Measurements from ENCODE around the gene LIPK. TPM values are rescaled to one million over a fixed set of nuclear protein-coding genes. Genes with fewer than 3 reads are reported as not detected.

LIPK gene
- total RNA-seq, 1 experiment from 2014 or later = not detected

DNA sequence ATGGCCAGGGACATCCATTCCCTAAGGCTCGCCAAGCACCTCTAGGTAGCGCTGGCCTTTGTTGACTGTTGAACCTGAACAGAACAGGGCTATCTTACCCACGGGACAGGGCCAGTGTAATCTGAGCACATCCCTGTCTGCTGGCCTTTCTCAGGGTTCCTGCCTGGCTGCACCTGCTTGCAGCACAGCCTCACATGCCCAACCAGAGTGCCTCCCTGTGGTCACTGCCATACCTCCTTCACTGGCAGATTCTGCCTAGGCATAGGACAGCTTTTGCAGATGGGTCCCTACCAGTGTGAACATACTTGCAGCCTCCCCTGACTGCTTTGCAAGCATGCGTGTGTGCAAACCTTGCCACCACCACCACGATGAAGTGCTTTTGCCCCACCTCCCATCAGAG is 38.0 kb downstream of the LIPK start:
- Mint-ChIP-seq H3K36me3 (ENCODE audit: insufficient read depth, unreplicated experiment) (no peaks in the 10 kb centered on the region), H3K9me3 (ENCODE audit: low read depth, unreplicated experiment) (no peaks in the 10 kb centered on the region)
- BruUV-seq (replicated peaks) = no TSS peak

DNA sequence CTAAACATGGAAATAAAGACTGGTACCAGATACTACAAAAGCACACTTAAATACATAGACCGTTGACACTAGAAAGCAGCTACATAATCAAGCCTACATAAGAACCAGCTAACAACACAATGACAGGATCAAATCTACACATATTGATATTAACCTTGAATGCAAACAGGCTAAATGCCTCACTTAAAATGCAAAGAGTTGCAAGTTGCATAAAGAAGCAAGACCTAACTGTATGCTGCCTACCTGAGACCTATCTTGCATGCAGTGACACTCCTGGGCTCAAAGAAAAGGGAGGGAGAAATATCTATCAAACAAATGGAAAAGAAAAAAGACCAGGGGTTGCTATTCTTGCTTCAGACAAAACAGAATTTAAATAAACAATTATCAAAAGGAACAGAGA is 39.6 kb downstream of the LIPK start:
- Mint-ChIP-seq H3K36me3 (ENCODE audit: insufficient read depth, unreplicated experiment) (no peaks in the 10 kb centered on the region), H3K27me3 (ENCODE audit: unreplicated experiment) (peaks cover 19% of the 10 kb centered on the region), H3K4me3 (ENCODE audit: low read depth, unreplicated experiment) (no peak overlapping the region), H3K27ac (ENCODE audit: unreplicated experiment) (no peak overlapping the region), H3K4me1 (ENCODE audit: low read depth, unreplicated experiment) (no peaks in the 10 kb centered on the region), H3K9me3 (ENCODE audit: low read depth, unreplicated experiment) (no peaks in the 10 kb centered on the region)
- BruUV-seq (replicated peaks) = no TSS peak
- CTCF ChIA-PET = interaction anchor here (0.7 kb wide), 1 partner anchor 452 kb away, joined by 4 read pairs; no protein-coding TSS in a partner anchor
- TF ChIP-seq, protein P1, sequence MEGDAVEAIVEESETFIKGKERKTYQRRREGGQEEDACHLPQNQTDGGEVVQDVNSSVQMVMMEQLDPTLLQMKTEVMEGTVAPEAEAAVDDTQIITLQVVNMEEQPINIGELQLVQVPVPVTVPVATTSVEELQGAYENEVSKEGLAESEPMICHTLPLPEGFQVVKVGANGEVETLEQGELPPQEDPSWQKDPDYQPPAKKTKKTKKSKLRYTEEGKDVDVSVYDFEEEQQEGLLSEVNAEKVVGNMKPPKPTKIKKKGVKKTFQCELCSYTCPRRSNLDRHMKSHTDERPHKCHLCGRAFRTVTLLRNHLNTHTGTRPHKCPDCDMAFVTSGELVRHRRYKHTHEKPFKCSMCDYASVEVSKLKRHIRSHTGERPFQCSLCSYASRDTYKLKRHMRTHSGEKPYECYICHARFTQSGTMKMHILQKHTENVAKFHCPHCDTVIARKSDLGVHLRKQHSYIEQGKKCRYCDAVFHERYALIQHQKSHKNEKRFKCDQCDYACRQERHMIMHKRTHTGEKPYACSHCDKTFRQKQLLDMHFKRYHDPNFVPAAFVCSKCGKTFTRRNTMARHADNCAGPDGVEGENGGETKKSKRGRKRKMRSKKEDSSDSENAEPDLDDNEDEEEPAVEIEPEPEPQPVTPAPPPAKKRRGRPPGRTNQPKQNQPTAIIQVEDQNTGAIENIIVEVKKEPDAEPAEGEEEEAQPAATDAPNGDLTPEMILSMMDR (IDR thresholded peaks at IDR 0.05; ENCODE audit: unreplicated experiment) = no peak
- intact Hi-C loops (cut with micrococcal nuclease; ENCODE audit: unreplicated experiment) = no loop called here
- no peak for DNase-seq

More for the DNA sequence above, 38.0 kb downstream of the LIPK start:
- Mint-ChIP-seq H3K27ac (ENCODE audit: unreplicated experiment) (no peak overlapping the region), H3K4me3 (ENCODE audit: low read depth, unreplicated experiment) (no peak overlapping the region), H3K27me3 (ENCODE audit: unreplicated experiment) (peaks cover 19% of the 10 kb centered on the region), H3K4me1 (ENCODE audit: low read depth, unreplicated experiment) (no peaks in the 10 kb centered on the region)
- intact Hi-C loops (cut with micrococcal nuclease; ENCODE audit: unreplicated experiment) = loop anchor here (1.0 to 5.0 kb wide), 2 partner anchors 37 to 56 kb away; partner anchors contain the start of gene LIPK
- TF ChIP-seq, protein P1 (IDR thresholded peaks at IDR 0.05; ENCODE audit: unreplicated experiment) = no peak
- DNase-seq = peak; percentile 35
- CTCF ChIA-PET = interaction anchor here (1.0 to 1.2 kb wide), 4 partner anchors 54 to 179 kb away, joined by 3 to 7 read pairs (median 3); partner anchors contain the start of gene RNLS

DNA sequence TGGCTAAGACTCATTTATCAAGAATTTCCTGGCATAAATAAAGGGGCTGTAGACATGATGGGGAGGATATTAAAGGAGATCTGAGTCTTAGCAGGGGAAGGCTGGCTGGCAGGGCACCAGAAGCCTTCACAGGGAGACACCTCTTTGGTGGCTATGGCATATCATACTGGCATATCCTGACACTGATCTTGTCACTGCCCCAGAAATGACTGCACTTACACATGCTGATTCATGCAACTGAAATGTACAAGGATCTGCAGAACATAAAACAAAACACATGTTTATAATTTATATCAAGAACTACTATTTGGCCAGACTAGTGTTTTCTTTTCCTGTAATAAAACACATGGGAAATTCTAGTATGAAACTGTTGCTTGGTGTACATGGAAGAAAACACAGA is 48.2 kb downstream of the LIPK start:
- Mint-ChIP-seq H3K9me3 (ENCODE audit: low read depth, unreplicated experiment) (no peaks in the 10 kb centered on the region), H3K4me3 (ENCODE audit: low read depth, unreplicated experiment) (no peak overlapping the region), H3K27me3 (ENCODE audit: unreplicated experiment) (no peaks in the 10 kb centered on the region), H3K4me1 (ENCODE audit: low read depth, unreplicated experiment) (no peaks in the 10 kb centered on the region), H3K27ac (ENCODE audit: unreplicated experiment) (no peak overlapping the region), H3K36me3 (ENCODE audit: insufficient read depth, unreplicated experiment) (no peaks in the 10 kb centered on the region)
- BruUV-seq (replicated peaks) = no TSS peak
- no peak for DNase-seq
- TF ChIP-seq, protein P1 (IDR thresholded peaks at IDR 0.05; ENCODE audit: unreplicated experiment) = no peak
- CTCF ChIA-PET = no interaction called here
- intact Hi-C loops (cut with micrococcal nuclease; ENCODE audit: unreplicated experiment) = no loop called here

DNA sequence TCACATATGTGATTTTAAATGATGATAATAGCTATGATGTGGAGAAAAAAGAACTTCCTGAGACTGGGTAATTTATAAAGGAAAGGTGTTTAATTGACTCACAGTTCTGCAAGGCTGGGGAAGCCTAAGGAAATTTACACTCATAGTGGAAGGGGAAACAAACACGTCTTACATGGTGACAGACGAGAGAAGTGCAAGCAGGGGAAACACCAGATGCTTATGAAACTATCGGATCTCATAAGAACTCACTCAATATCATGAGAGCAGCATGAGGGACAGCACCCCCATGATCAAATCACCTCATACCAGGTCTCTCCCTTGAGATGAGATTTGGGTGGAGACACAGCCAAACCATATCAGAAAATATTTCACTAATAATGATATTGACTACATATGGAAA is 49.7 kb downstream of the LIPK start:
- Mint-ChIP-seq H3K4me1 (ENCODE audit: low read depth, unreplicated experiment) (no peaks in the 10 kb centered on the region), H3K36me3 (ENCODE audit: insufficient read depth, unreplicated experiment) (no peaks in the 10 kb centered on the region), H3K27me3 (ENCODE audit: unreplicated experiment) (no peaks in the 10 kb centered on the region), H3K9me3 (ENCODE audit: low read depth, unreplicated experiment) (no peaks in the 10 kb centered on the region), H3K4me3 (ENCODE audit: low read depth, unreplicated experiment) (no peak overlapping the region), H3K27ac (ENCODE audit: unreplicated experiment) (no peak overlapping the region)
- TF ChIP-seq, protein P1 (IDR thresholded peaks at IDR 0.05; ENCODE audit: unreplicated experiment) = no peak
- BruUV-seq (replicated peaks) = no TSS peak
- no peak for DNase-seq
- CTCF ChIA-PET = interaction anchor here (0.6 kb wide), 1 partner anchor 192 kb away, joined by 3 read pairs; no protein-coding TSS in a partner anchor
- intact Hi-C loops (cut with micrococcal nuclease; ENCODE audit: unreplicated experiment) = no loop called here

Measured in Calu3 (cell line).